ENCODE measurements around the gene FBN1. TPM values are rescaled to one million over a fixed set of nuclear protein-coding genes. Genes with fewer than 3 reads are reported as not detected.

The FBN1 gene
- total RNA-seq, 1 experiment from 2014 or later, result 5.2 TPM

GRCh38 chr15:48653913-48654670, 8.6 kb upstream of the FBN1 start:
- CTCF ChIA-PET, result no interaction called here
- DNase-seq (ENCODE audit: low spot score) (no peak), ATAC-seq (no peak)
- no peaks in the 10 kb centered on the region for H3K9me3 Mint-ChIP-seq
- TF ChIP-seq USF1 (CRISPR knock-in tag; IDR thresholded peaks at IDR 0.05), result no peak
- TF ChIP-seq CTCF (IDR thresholded peaks at IDR 0.05), result no peak
- no peak for TF ChIP-seq ZNF281 (CRISPR knock-in tag; IDR thresholded peaks at IDR 0.05)
- no peak for TF ChIP-seq FOXP1 (CRISPR knock-in tag; IDR thresholded peaks at IDR 0.05; ENCODE audit: borderline replicate concordance)
- no peaks in the 10 kb centered on the region for H3K27me3 Mint-ChIP-seq (ENCODE audit: low read depth)
- H3K27ac Mint-ChIP-seq, result no peak overlapping the region
- H3K36me3 Mint-ChIP-seq, result no peaks in the 10 kb centered on the region
- H3K4me1 Mint-ChIP-seq, result no peaks in the 10 kb centered on the region
- POLR2A ChIA-PET, result no interaction called here
- H3K4me3 Mint-ChIP-seq, result no peak overlapping the region

GRCh38 chr15:48653216-48653615, 7.7 kb upstream of the FBN1 start:
- Mint-ChIP-seq H3K27ac (no peak overlapping the region), H3K36me3 (no peaks in the 10 kb centered on the region), H3K27me3 (ENCODE audit: low read depth) (peaks cover 1% of the 10 kb centered on the region), H3K4me1 (peaks cover 1% of the 10 kb centered on the region; the same call in 1 of the 2 replicates), H3K4me3 (no peak overlapping the region), H3K9me3 (no peaks in the 10 kb centered on the region)
- DNase-seq (ENCODE audit: low spot score), result no peak
- ChIA-PET CTCF (no interaction called here), POLR2A (no interaction called here)
- TF ChIP-seq ZSCAN18 (CRISPR knock-in tag; IDR thresholded peaks at IDR 0.05) (no peak), E2F1 (CRISPR knock-in tag; IDR thresholded peaks at IDR 0.05) (no peak), ZNF263 (CRISPR knock-in tag; IDR thresholded peaks at IDR 0.05; ENCODE audit: low read depth) (no peak)
- no peak for ATAC-seq

GRCh38 chr15:48652510-48653076, 7.1 kb upstream of the FBN1 start:
- TF ChIP-seq ZNF263 (CRISPR knock-in tag; IDR thresholded peaks at IDR 0.05; ENCODE audit: low read depth) (no peak), TEAD4 (CRISPR knock-in tag; IDR thresholded peaks at IDR 0.05) (no peak), MAX (CRISPR knock-in tag; IDR thresholded peaks at IDR 0.05) (no peak), ZBTB43 (CRISPR knock-in tag; IDR thresholded peaks at IDR 0.05) (no peak), SOX15 (CRISPR knock-in tag; IDR thresholded peaks at IDR 0.05) (no peak), NFE2L1 (CRISPR knock-in tag; IDR thresholded peaks at IDR 0.05) (no peak), CREB1 (CRISPR knock-in tag; IDR thresholded peaks at IDR 0.05) (no peak)
- peaks cover 6% of the 10 kb centered on the region; the same call in 1 of the 2 replicates for H3K4me1 Mint-ChIP-seq
- DNase-seq (ENCODE audit: low spot score) (no peak), ATAC-seq (no peak)
- ChIA-PET POLR2A (no interaction called here), CTCF (no interaction called here)
- H3K9me3 Mint-ChIP-seq, result no peaks in the 10 kb centered on the region
- H3K36me3 Mint-ChIP-seq, result no peaks in the 10 kb centered on the region
- no peak overlapping the region for H3K27ac Mint-ChIP-seq
- H3K4me3 Mint-ChIP-seq, result no peak overlapping the region
- H3K27me3 Mint-ChIP-seq (ENCODE audit: low read depth), result peaks cover 6% of the 10 kb centered on the region

Data from WTC11 (cell line).